GM15510 (cell line): ENCODE results near the gene CDH3.

Experiments
- POLR2A ChIP-seq: IDR thresholded peaks from 3 replicates; pipeline ENCODE4 v1.6.1; 2011; ENCODE audit warnings: borderline replicate concordance; ENCODE audit not compliant: insufficient read length; ENCODE audit errors: extremely low read depth

CDH3 gene

DNA sequence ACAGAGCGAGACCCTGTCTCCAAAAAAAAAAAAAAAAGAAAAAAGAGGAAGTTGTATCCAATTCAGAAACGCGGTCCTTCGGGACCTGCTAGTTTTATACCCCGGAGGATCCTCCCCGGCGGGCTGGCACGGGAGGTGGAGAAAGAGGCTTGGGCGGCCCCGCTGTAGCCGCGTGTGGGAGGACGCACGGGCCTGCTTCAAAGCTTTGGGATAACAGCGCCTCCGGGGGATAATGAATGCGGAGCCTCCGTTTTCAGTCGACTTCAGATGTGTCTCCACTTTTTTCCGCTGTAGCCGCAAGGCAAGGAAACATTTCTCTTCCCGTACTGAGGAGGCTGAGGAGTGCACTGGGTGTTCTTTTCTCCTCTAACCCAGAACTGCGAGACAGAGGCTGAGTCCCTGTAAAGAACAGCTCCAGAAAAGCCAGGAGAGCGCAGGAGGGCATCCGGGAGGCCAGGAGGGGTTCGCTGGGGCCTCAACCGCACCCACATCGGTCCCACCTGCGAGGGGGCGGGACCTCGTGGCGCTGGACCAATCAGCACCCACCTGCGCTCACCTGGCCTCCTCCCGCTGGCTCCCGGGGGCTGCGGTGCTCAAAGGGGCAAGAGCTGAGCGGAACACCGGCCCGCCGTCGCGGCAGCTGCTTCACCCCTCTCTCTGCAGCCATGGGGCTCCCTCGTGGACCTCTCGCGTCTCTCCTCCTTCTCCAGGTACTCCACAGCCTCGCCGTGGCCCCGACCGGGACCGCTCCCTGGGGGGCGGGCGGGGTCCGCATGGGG, at the start of gene CDH3:
Gene CDH3, plus strand, starts transcription at position 596 of the 779 bp plus-strand sequence. Its CDS starts 70 bp downstream, at position 666.
- TF ChIP-seq POLR2A: no peak

DNA sequence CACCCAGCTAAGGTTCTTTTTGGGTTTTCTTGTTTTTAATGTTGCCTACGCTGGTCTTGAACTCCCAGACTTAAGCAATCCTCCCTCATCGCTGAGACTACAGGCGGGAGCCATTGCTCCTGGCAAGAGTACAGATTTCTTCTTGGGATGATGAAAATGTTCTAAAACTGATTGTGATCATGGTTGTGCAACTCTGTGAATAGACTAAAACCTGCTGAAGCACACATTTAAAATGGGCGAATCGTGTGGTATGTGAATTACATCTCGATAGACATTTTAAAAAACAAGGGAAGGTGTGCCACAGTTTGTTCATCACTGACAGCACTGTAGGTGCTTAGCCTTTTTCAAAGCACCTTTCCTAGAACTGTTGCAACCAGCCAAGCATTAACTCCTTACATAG, 48.8 kb upstream of the CDH3 start:
- TF ChIP-seq POLR2A: no peak

DNA sequence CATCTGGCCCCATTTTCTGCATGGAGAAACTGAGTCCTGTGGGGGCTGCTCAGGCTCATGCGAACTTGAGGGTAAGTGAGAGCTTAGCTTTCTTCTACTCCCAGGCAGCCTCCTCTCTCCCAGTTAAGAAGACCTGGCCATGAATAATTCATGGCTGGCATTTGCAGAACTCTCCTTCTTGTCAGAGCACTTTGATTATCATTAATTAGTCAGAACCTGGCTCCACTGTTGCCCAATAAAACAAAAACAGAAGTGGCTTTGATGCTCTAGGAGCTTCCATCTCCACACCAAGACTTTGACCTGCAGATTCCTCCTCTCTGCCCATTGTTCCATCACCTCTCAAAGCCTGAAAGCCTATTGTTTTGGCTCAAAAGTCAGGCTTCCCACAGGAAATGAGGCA, 45.5 kb upstream of the CDH3 start:
- no peak for TF ChIP-seq POLR2A

DNA sequence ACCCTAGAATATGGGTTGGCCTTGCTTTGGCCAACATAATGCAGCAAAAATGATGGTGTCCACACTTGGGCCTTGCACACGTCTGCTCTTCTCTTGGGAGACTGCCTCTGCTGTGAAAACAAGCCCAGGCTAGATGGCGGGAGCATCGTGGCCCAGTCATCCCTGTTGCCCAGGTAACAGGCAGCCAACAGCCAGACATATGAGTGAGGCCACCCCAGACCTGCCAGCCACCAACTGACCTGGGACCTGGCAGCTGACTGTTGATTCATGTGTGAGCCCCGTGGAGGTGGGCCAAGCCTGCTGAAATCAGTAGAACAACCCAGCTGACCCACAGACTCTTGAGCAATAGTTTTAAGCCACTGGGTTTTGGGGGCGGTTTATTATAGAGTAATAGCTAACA, 39.4 kb upstream of the CDH3 start:
- TF ChIP-seq POLR2A: no peak

DNA sequence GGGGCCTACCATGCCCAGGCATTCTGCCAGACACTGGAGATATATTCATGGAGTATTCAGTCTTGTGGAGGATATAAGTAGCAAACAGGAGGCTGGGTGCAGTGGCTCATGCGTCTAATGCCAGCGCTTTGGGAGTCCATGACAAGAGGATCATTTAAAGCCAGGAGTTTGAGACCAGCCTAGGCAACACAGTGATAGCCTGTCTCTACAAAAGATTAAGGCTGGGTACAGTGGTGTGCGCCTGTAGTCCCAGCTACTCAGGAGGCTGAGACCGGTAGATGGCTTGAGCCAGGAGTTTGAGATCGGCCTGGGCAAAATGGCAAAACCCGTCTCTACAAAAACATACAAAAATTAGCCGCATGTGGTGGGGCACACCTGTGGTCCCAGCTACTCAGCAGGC, 37.7 kb upstream of the CDH3 start:
- TF ChIP-seq POLR2A: no peak

- no peak for TF ChIP-seq POLR2A
Measured at GRCh38 chr16:68608330-68608729, 36.8 kb upstream of the CDH3 start.

- TF ChIP-seq POLR2A: no peak
Measured at GRCh38 chr16:68612996-68613395, 32.1 kb upstream of the CDH3 start.

GRCh38 chr16:68617734-68618133, 27.4 kb upstream of the CDH3 start:
- TF ChIP-seq POLR2A: no peak

DNA sequence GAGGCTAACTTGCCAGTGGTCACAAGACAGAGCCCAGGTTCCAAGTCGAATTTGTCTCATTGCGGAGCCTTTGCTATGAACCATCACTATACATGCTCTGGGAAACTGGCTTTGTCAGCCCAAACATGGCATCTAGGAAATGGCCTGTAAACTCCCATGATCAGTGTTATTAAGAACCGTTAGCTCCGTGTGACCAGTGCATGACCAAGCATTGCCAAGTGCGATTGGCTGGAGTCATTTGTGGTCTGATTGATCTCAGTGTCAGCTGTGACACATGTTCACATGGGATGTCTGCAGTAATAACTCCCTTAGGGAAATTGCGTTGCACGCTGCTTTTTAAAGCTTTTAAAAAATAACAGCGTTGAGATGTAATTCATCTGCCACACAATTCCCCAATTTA, 18.6 kb upstream of the CDH3 start:
- TF ChIP-seq POLR2A: no peak

- TF ChIP-seq POLR2A: no peak
Measured at GRCh38 chr16:68627951-68628425, 17.1 kb upstream of the CDH3 start.

DNA sequence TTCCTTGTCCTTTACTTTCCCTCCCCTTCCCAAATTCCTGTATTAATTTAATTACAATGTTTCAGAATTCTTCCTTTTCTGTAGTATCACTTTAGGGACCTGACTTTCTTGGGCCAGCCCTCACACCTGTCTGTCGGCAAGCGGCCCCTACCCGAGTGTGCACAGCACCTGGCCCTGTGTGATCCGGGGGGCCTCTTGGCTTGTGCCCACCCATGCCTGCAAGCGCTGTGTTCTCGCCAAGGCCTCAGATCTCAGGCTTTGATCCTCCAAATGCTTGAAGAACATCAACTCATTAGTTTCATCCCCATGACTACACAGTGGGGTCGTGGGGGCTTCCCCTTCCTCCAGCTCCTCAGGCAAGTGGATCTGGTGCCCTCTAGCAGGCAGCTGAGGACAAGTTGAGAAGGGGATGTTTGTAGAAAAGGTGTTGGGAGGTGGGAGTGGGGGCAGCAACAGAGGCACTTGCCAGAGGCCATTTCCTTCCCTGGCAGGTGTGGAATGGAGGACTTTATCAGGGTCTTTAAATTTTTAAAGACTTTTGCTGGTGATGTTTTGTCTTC, 15.7 kb upstream of the CDH3 start:
- TF ChIP-seq POLR2A: no peak

- no peak for TF ChIP-seq POLR2A
Measured at GRCh38 chr16:68636064-68636560, 9.0 kb upstream of the CDH3 start.

- TF ChIP-seq POLR2A: no peak
Measured at GRCh38 chr16:68636818-68637217, 8.3 kb upstream of the CDH3 start.

- TF ChIP-seq POLR2A: no peak
Measured at GRCh38 chr16:68640972-68641371, 4.1 kb upstream of the CDH3 start.

DNA sequence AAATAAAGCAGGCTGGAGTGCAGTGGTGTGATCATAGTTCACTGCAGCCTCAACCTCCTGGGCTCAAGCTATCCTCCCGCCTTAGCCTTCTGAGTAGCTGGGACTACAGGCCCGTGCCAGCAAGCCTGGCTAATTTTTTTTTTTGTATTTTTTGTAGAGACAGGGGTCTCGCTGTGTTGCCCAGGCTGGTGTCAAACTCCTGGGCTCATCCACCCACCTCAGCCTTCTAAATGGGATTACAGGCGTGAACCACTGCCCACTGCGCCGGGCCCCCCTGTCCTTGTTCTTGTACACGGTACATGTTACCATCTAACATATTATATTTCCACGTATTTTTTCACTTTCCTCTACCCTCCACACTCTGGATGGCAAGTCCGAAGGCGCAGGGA, 3.1 kb upstream of the CDH3 start:
- no peak for TF ChIP-seq POLR2A
